Neural progenitor cell (in vitro differentiated cells): ENCODE data around the gene KLK8. TPM values are rescaled to one million over a fixed set of nuclear protein-coding genes. Genes with fewer than 3 reads are reported as not detected.

Experiments used
- DNase-seq: peaks from one replicate; pipeline ENCODE4 v3.0.0-alpha.2; 2016; ENCODE audit warnings: low spot score
- H2AFZ ChIP-seq: fragments of 200-600 bp; sonication (generic); replicated peaks from 2 replicates; pipeline ENCODE4 v1.6.1; 2016; ENCODE audit warnings: antibody characterized with exemption
- H3F3A ChIP-seq: fragments of 200-600 bp; sonication (generic); 2 replicates; pipeline ENCODE4 v1.6.1; 2016; ENCODE audit warnings: antibody characterized with exemption, low read depth
- H3K27ac ChIP-seq: fragments of 200-600 bp; sonication (generic); 2 replicates; pipeline ENCODE4 v1.5.1; 2016; ENCODE audit warnings: mild to moderate bottlenecking
- H3K27me3 ChIP-seq: fragments of 200-600 bp; sonication (generic); 2 replicates; pipeline ENCODE4 v1.6.1; 2016; ENCODE audit warnings: mild to moderate bottlenecking, moderate library complexity
- H3K36me3 ChIP-seq: fragments of 200-600 bp; sonication (generic); 2 replicates; pipeline ENCODE4 v1.5.1; 2016
- H3K4me1 ChIP-seq: fragments of 200-600 bp; sonication (generic); 2 replicates; pipeline ENCODE4 v1.6.1; 2016; ENCODE audit warnings: mixed run types
- H3K4me2 ChIP-seq: fragments of 200-600 bp; sonication (generic); 2 replicates; pipeline ENCODE4 v1.6.1; 2016
- H3K4me3 ChIP-seq: fragments of 200-600 bp; sonication (generic); 2 replicates; pipeline ENCODE4 v1.5.1; 2016
- H3K79me2 ChIP-seq: fragments of 200-600 bp; sonication (generic); 2 replicates; pipeline ENCODE4 v1.6.1; 2016; ENCODE audit warnings: low read depth
- H3K9ac ChIP-seq: fragments of 200-600 bp; sonication (generic); 2 replicates; pipeline ENCODE4 v1.6.1; 2016
- H3K9me3 ChIP-seq: fragments of 200-600 bp; sonication (generic); 2 replicates; pipeline ENCODE4 v1.5.1; 2016; ENCODE audit warnings: low read depth
- H4K20me1 ChIP-seq: fragments of 200-600 bp; sonication (generic); 2 replicates; pipeline ENCODE4 v1.6.1; 2016; ENCODE audit warnings: low read depth
- H3K27ac Mint-ChIP-seq: 3 replicates; pipeline ENCODE4 v1.8.0; 2021; ENCODE audit warnings: mixed read lengths
- H3K27me3 Mint-ChIP-seq: 2 replicates; pipeline ENCODE4 v1.8.0; 2022; ENCODE audit warnings: low read depth, mild to moderate bottlenecking, inconsistent platforms, moderate library complexity, mixed read lengths; ENCODE audit not compliant: insufficient read depth
- H3K36me3 Mint-ChIP-seq: 3 replicates; pipeline ENCODE4 v1.8.0; 2021; ENCODE audit warnings: mixed read lengths
- H3K4me1 Mint-ChIP-seq: 3 replicates; pipeline ENCODE4 v1.8.0; 2021; ENCODE audit warnings: mixed read lengths
- H3K4me3 Mint-ChIP-seq: 3 replicates; pipeline ENCODE4 v1.8.0; 2021; ENCODE audit warnings: mild to moderate bottlenecking, moderate library complexity, mixed read lengths
- H3K9me3 Mint-ChIP-seq: 3 replicates; pipeline ENCODE4 v1.8.0; 2020; ENCODE audit warnings: mixed read lengths
- CTCF ChIP-seq: fragments of 200-600 bp; sonication (generic); IDR thresholded peaks from 2 replicates; pipeline ENCODE4 v1.5.1; 2017; ENCODE audit warnings: antibody characterized with exemption, mild to moderate bottlenecking
- EZH2 ChIP-seq: fragments of 200-600 bp; sonication (generic); IDR thresholded peaks from 2 replicates; pipeline ENCODE4 v1.6.1; 2017; ENCODE audit warnings: antibody characterized with exemption, mild to moderate bottlenecking, moderate library complexity
- EZH2phosphoT487 ChIP-seq: fragments of 200-600 bp; sonication (generic); IDR thresholded peaks from 2 replicates; pipeline ENCODE4 v1.6.1; 2017; ENCODE audit warnings: antibody characterized with exemption
- total RNA-seq: library from RNA; depleted of rRNA; stranded (reverse); fragments of >200 nt; gene quantifications from 2 replicates; pipeline ENCODE4 v1.2.3, GENCODE V29; 2015; ENCODE audit warnings: low replicate concordance

The KLK8 gene
- total RNA-seq, 1 donor from 2014 or later = not detected

- H3K9ac ChIP-seq = no peak overlapping the region
- H3K79me2 ChIP-seq = no peaks in the 10 kb centered on the region
- H3K27ac ChIP-seq = no peak overlapping the region
- Mint-ChIP-seq H3K27me3 (peaks cover 9% of the 10 kb centered on the region), H3K4me1 (peaks cover 30% of the 10 kb centered on the region), H3K9me3 (peaks cover 2% of the 10 kb centered on the region), H3K36me3 (no peaks in the 10 kb centered on the region), H3K27ac (no peak overlapping the region), H3K4me3 (no peak overlapping the region)
- peaks cover 7% of the 10 kb centered on the region for H3F3A ChIP-seq
- H3K4me3 ChIP-seq = no peak overlapping the region
- DNase-seq = no peak
- no peak overlapping the region for H3K4me2 ChIP-seq
- peaks cover 3% of the 10 kb centered on the region for H3K4me1 ChIP-seq
- H4K20me1 ChIP-seq = no peaks in the 10 kb centered on the region
- no peaks in the 10 kb centered on the region for H3K36me3 ChIP-seq
- TF ChIP-seq CTCF (no peak), EZH2 (no peak)
- H3K27me3 ChIP-seq = peaks cover 12% of the 10 kb centered on the region
- H2AFZ ChIP-seq = no peak overlapping the region
- H3K9me3 ChIP-seq = no peaks in the 10 kb centered on the region
Observed at GRCh38 chr19:50978772-50979390, 22.5 kb downstream of the KLK8 start.

- Histone ChIP-seq H3K4me2 (no peak overlapping the region), H3K9me3 (no peaks in the 10 kb centered on the region), H3K27me3 (peaks cover 6% of the 10 kb centered on the region), H3K79me2 (no peaks in the 10 kb centered on the region), H4K20me1 (no peaks in the 10 kb centered on the region), H3K9ac (no peak overlapping the region), H2AFZ (no peak overlapping the region), H3K27ac (no peak overlapping the region), H3K36me3 (no peaks in the 10 kb centered on the region), H3K4me3 (no peak overlapping the region), H3F3A (peaks cover 7% of the 10 kb centered on the region), H3K4me1 (peaks cover 3% of the 10 kb centered on the region)
- no peak for DNase-seq
- Mint-ChIP-seq H3K27me3 (peaks cover 17% of the 10 kb centered on the region), H3K4me1 (peaks cover 30% of the 10 kb centered on the region), H3K9me3 (peaks cover 2% of the 10 kb centered on the region), H3K4me3 (no peak overlapping the region), H3K36me3 (no peaks in the 10 kb centered on the region), H3K27ac (peak overlapping the region; percentile 21)
- TF ChIP-seq EZH2phosphoT487 (no peak), EZH2 (no peak), CTCF (no peak)
Observed at GRCh38 chr19:50977626-50978025, 23.8 kb downstream of the KLK8 start.

GRCh38 chr19:50975766-50976165 is 25.6 kb downstream of the KLK8 start:
- peaks cover 3% of the 10 kb centered on the region for H3K4me1 ChIP-seq
- peaks cover 2% of the 10 kb centered on the region for H3K9me3 Mint-ChIP-seq
- no peaks in the 10 kb centered on the region for H3K36me3 ChIP-seq
- no peak overlapping the region for H3K4me3 ChIP-seq
- peaks cover 16% of the 10 kb centered on the region for H3K27me3 Mint-ChIP-seq
- TF ChIP-seq EZH2 (no peak), EZH2phosphoT487 (no peak), CTCF (no peak)
- H2AFZ ChIP-seq = no peak overlapping the region
- no peak overlapping the region for H3K9ac ChIP-seq
- no peaks in the 10 kb centered on the region for H3K9me3 ChIP-seq
- H4K20me1 ChIP-seq = no peaks in the 10 kb centered on the region
- H3K4me1 Mint-ChIP-seq = peaks cover 30% of the 10 kb centered on the region
- no peak for DNase-seq
- H3F3A ChIP-seq = peaks cover 7% of the 10 kb centered on the region
- H3K4me2 ChIP-seq = no peak overlapping the region
- H3K27ac ChIP-seq = no peak overlapping the region
- no peak overlapping the region for H3K27ac Mint-ChIP-seq
- no peaks in the 10 kb centered on the region for H3K36me3 Mint-ChIP-seq
- H3K79me2 ChIP-seq = no peaks in the 10 kb centered on the region
- peaks cover under 1% of the 10 kb centered on the region for H3K27me3 ChIP-seq
- no peak overlapping the region for H3K4me3 Mint-ChIP-seq
